CD4-positive, CD25-positive, alpha-beta regulatory T cell (primary cell): ENCODE results near the gene PHF3. TPM values are rescaled to one million over a fixed set of nuclear protein-coding genes. Genes with fewer than 3 reads are reported as not detected.

Experiments used
- ATAC-seq, 2 donors: fragments of 150-1000 bp; cut with Tn5 transposase; one replicate each; pipeline ENCODE4 v1.10.0; 2021; ENCODE audit warnings: low read depth in 2 of 2, moderate number of reproducible peaks in 2 of 2, moderate library complexity in 1 of 2
- DNase-seq, 3 donors: peaks; one replicate each; pipeline versions ENCODE4 v3.0.0 to v3.0.0-alpha.2; 2012 to 2022; ENCODE audit warnings: mixed read lengths in 1 of 3
- H3K27ac ChIP-seq: one replicate; pipeline ENCODE4 v1.7.0; 2013; ENCODE audit warnings: mild to moderate bottlenecking, low read length; ENCODE audit not compliant: insufficient read depth, poor library complexity, severe bottlenecking
- H3K27me3 ChIP-seq: one replicate; pipeline ENCODE4 v1.7.0; 2013; ENCODE audit warnings: low read length; ENCODE audit not compliant: control insufficient read depth, insufficient read depth
- H3K36me3 ChIP-seq: one replicate; pipeline ENCODE4 v1.7.0; 2013; ENCODE audit warnings: mild to moderate bottlenecking, low read length, moderate library complexity; ENCODE audit not compliant: control insufficient read depth, insufficient read depth
- H3K4me1 ChIP-seq: 2 replicates; pipeline ENCODE4 v1.7.0; 2013; ENCODE audit warnings: mild to moderate bottlenecking, low read length; ENCODE audit not compliant: insufficient read depth, control insufficient read depth, poor library complexity, severe bottlenecking
- H3K4me3 ChIP-seq: one replicate; pipeline ENCODE4 v1.7.0; 2013; ENCODE audit warnings: low read depth, mild to moderate bottlenecking, low read length, moderate library complexity
- H3K9me3 ChIP-seq, 2 experiments: 1 replicate in 1 of 2; 2 replicates in 1 of 2; pipeline ENCODE4 v1.7.0; 2013; ENCODE audit warnings: low read length in 2 of 2, mild to moderate bottlenecking in 1 of 2, moderate library complexity in 1 of 2; ENCODE audit not compliant: control insufficient read depth in 2 of 2
- H3K27ac Mint-ChIP-seq, 3 donors: one replicate each; pipeline ENCODE4 v1.8.0; 2020 to 2022; ENCODE audit warnings: mild to moderate bottlenecking in 3 of 3, mixed read lengths in 3 of 3, moderate library complexity in 2 of 3
- H3K27me3 Mint-ChIP-seq: one replicate; pipeline ENCODE4 v1.8.0; 2022; ENCODE audit warnings: mild to moderate bottlenecking, mixed read lengths
- H3K36me3 Mint-ChIP-seq: one replicate; pipeline ENCODE4 v1.8.0; 2020; ENCODE audit warnings: mixed read lengths
- H3K4me1 Mint-ChIP-seq, 4 donors: one replicate each; pipeline ENCODE4 v1.8.0; 2020 to 2022; ENCODE audit warnings: mixed read lengths in 4 of 4, mild to moderate bottlenecking in 1 of 4
- H3K4me3 Mint-ChIP-seq, 4 donors: one replicate each; pipeline ENCODE4 v1.8.0; 2020 to 2022; ENCODE audit warnings: mild to moderate bottlenecking in 4 of 4, mixed read lengths in 4 of 4, moderate library complexity in 3 of 4
- H3K9me3 Mint-ChIP-seq, 7 donors: one replicate each; pipeline ENCODE4 v1.8.0; 2020 to 2022; ENCODE audit warnings: mixed read lengths in 7 of 7, mild to moderate bottlenecking in 3 of 7, moderate library complexity in 2 of 7
- polyA plus RNA-seq, 4 donors: library from polyadenylated mRNA; unstranded; fragments of 300-500 nt; fragmentation: Illumina TruSeq; gene quantifications; one replicate each; pipeline ENCODE4 v1.2.3, GENCODE V29; 2021
- total RNA-seq: library from RNA; stranded (reverse); gene quantifications from one replicate; pipeline ENCODE4 v1.2.3, GENCODE V29; 2022

The PHF3 gene, protein sequence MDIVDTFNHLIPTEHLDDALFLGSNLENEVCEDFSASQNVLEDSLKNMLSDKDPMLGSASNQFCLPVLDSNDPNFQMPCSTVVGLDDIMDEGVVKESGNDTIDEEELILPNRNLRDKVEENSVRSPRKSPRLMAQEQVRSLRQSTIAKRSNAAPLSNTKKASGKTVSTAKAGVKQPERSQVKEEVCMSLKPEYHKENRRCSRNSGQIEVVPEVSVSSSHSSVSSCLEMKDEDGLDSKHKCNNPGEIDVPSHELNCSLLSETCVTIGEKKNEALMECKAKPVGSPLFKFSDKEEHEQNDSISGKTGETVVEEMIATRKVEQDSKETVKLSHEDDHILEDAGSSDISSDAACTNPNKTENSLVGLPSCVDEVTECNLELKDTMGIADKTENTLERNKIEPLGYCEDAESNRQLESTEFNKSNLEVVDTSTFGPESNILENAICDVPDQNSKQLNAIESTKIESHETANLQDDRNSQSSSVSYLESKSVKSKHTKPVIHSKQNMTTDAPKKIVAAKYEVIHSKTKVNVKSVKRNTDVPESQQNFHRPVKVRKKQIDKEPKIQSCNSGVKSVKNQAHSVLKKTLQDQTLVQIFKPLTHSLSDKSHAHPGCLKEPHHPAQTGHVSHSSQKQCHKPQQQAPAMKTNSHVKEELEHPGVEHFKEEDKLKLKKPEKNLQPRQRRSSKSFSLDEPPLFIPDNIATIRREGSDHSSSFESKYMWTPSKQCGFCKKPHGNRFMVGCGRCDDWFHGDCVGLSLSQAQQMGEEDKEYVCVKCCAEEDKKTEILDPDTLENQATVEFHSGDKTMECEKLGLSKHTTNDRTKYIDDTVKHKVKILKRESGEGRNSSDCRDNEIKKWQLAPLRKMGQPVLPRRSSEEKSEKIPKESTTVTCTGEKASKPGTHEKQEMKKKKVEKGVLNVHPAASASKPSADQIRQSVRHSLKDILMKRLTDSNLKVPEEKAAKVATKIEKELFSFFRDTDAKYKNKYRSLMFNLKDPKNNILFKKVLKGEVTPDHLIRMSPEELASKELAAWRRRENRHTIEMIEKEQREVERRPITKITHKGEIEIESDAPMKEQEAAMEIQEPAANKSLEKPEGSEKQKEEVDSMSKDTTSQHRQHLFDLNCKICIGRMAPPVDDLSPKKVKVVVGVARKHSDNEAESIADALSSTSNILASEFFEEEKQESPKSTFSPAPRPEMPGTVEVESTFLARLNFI (N-terminal part only)
- 103 TPM for total RNA-seq
- 10 to 100 TPM; 19.4 to 30.1 (median 21.2) TPM for polyA plus RNA-seq

- DNase-seq = peak; percentile 86 to 95 (median 92)
- Histone ChIP-seq H3K27ac (peak within 1 kb of the TSS; percentile 93), H3K9me3 (no peaks in the 10 kb centered on the region), H3K36me3 (no peaks in the 10 kb centered on the region), H3K27me3 (no peaks in the 10 kb centered on the region), H3K4me3 (peak within 1 kb of the TSS; percentile 98), H3K4me1 (peaks cover 49% of the 10 kb centered on the region)
- Mint-ChIP-seq H3K9me3 (peaks cover 0 to 3% (median 0%) of the 10 kb centered on the region in 7 donors), H3K27me3 (peaks cover 6% of the 10 kb centered on the region), H3K36me3 (peaks cover 4% of the 10 kb centered on the region), H3K4me3 (peak within 1 kb of the TSS; percentile 97 to 99 (median 98)), H3K4me1 (peaks cover 30 to 51% (median 39%) of the 10 kb centered on the region in 4 donors), H3K27ac (peak within 1 kb of the TSS; percentile 98 to 99 (median 98))
- peak; percentile 90 to 93 for ATAC-seq
Measured at GRCh38 chr6:63635588-63636517, at the start of gene PHF3. TSS of gene PHF3 (plus strand) at chr6:63635802. CDS start at chr6:63646552, 10,750 bp downstream.

- no peak overlapping the region for H3K27ac Mint-ChIP-seq
- no peaks in the 10 kb centered on the region for H3K27me3 ChIP-seq
Measured at GRCh38 chr6:63589952-63590411, 45.6 kb upstream of the PHF3 start.

DNA sequence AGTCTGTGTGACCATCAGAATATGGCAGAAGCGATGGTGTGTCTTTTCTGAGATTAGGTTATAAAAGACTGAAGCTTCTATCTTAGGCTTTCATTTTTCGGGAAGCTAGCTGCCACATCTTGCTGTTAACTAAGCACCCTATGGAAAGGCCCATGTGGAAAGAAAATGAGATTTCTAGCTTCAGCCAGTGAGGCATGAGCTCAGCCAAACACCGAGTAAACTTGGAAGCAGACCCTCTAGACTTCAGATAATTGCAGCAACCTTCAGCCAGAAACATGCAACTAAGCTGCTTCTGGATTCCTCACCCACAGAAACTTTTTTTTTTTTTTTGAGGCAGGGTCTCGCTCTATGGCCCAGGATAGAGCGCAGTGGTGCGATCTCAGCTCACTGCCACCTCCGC lies 42.7 kb upstream of the PHF3 start:
- no peak overlapping the region for H3K27ac Mint-ChIP-seq
- no peak overlapping the region for H3K4me3 Mint-ChIP-seq

More at GRCh38 chr6:63589952-63590411, 45.6 kb upstream of the PHF3 start:
- Mint-ChIP-seq H3K36me3 (no peaks in the 10 kb centered on the region), H3K4me1 (peaks cover 0 to 16% (median 9%) of the 10 kb centered on the region in 4 donors), H3K4me3 (no peak overlapping the region), H3K9me3 (no peaks in the 10 kb centered on the region), H3K27me3 (peaks cover 4% of the 10 kb centered on the region)
- ATAC-seq (no peak), DNase-seq (no peak)
- Histone ChIP-seq H3K27ac (no peak overlapping the region), H3K9me3 (no peaks in the 10 kb centered on the region), H3K36me3 (no peaks in the 10 kb centered on the region), H3K4me3 (no peak overlapping the region), H3K4me1 (no peaks in the 10 kb centered on the region)

GRCh38 chr6:63597141-63598048 lies 38.2 kb upstream of the PHF3 start:
- Mint-ChIP-seq H3K36me3 (no peaks in the 10 kb centered on the region), H3K27me3 (peaks cover 14% of the 10 kb centered on the region), H3K27ac (no peak overlapping the region), H3K4me3 (peak overlapping the region in 2 of 4 donors; percentile 84 to 90), H3K4me1 (peaks cover 0 to 20% (median 12%) of the 10 kb centered on the region in 4 donors), H3K9me3 (peaks cover 0 to 2% (median 0%) of the 10 kb centered on the region in 7 donors)
- Histone ChIP-seq H3K9me3 (no peaks in the 10 kb centered on the region), H3K27me3 (no peaks in the 10 kb centered on the region), H3K4me1 (peaks cover 7% of the 10 kb centered on the region), H3K36me3 (no peaks in the 10 kb centered on the region), H3K4me3 (peak overlapping the region; percentile 79), H3K27ac (no peak overlapping the region)
- ATAC-seq = no peak
- no peak for DNase-seq

More for the DNA sequence above, 42.7 kb upstream of the PHF3 start:
- H3K27me3 Mint-ChIP-seq = peaks cover 8% of the 10 kb centered on the region
- Histone ChIP-seq H3K27me3 (no peaks in the 10 kb centered on the region), H3K4me3 (no peak overlapping the region), H3K36me3 (no peaks in the 10 kb centered on the region), H3K4me1 (peaks cover under 1% of the 10 kb centered on the region), H3K9me3 (no peaks in the 10 kb centered on the region), H3K27ac (no peak overlapping the region)
- no peak for DNase-seq
- ATAC-seq = no peak
- H3K4me1 Mint-ChIP-seq = peaks cover 0 to 10% (median 2%) of the 10 kb centered on the region in 4 donors
- H3K36me3 Mint-ChIP-seq = no peaks in the 10 kb centered on the region
- no peaks in the 10 kb centered on the region for H3K9me3 Mint-ChIP-seq

DNA sequence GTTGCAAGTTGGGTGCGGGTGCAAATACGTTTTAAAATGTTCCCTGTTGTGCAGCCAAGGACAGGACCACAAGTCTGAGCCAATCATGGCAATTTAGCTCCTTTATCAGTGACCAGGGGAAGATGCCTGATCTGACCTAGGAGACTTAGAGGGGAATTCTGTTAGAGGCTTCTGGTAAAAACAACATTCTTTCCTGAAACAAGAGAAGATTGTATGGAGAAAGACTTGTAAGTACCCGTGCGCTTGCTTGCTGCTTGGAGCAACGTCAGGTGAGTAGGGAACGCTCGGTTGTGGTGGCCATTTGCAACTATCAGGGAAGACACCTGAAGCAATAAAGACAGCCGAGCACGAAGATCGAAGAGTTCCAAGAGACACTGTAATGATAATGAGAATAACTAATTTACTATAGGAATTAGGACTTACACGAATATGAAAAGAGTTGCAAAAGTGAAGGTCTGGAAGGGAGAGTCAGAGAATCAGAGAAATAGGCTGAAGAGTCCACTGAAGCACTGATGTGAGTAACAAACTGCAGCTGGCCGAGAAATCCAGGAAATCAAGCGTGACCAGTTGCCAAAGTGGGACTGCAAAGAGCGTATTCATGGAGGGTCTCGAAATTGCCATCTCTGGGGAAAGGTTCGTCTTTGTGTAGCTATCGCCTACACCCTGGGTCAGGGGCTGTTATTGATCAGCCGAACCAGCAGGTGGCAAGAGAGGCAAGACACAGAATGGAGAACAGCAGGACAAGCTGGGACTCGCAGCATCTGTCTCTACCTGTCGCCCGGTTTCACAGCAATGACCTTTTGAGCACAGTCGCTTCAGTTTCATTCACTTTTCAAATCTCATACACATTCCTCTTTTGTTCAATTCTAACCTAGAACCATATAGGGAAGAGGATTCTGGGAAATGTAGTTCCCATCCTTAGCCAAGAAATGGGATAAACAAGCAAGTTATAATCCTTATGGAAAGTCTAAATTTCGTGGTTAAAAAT lies 37.3 kb upstream of the PHF3 start:
- Mint-ChIP-seq H3K27me3 (peaks cover 14% of the 10 kb centered on the region), H3K9me3 (peaks cover 0 to 2% (median 0%) of the 10 kb centered on the region in 7 donors), H3K4me3 (peak overlapping the region; percentile 2 to 90 (median 81)), H3K4me1 (peaks cover 0 to 20% (median 12%) of the 10 kb centered on the region in 4 donors), H3K36me3 (no peaks in the 10 kb centered on the region), H3K27ac (peak overlapping the region in 2 of 3 donors; percentile 11 to 82)
- no peak overlapping the region for H3K27ac ChIP-seq
- H3K4me1 ChIP-seq = peaks cover 7% of the 10 kb centered on the region
- peak overlapping the region; percentile 79 for H3K4me3 ChIP-seq
- H3K9me3 ChIP-seq = no peaks in the 10 kb centered on the region
- ATAC-seq (peak; percentile 98 to 100), DNase-seq (peak; percentile 63 to 83 (median 79))
- H3K27me3 ChIP-seq = no peaks in the 10 kb centered on the region
- H3K36me3 ChIP-seq = no peaks in the 10 kb centered on the region
